ENCODE results near the gene CRYBG1. TPM values are rescaled to one million over a fixed set of nuclear protein-coding genes. Genes with fewer than 3 reads are reported as not detected.
"Not testable (repeated sequence)": the region's sequence is repeated elsewhere in the genome, so short reads cannot be mapped to it uniquely, and the experiment has no call there.

The CRYBG1 gene
- total RNA-seq, 1 donor from 2014 or later: 33.6 TPM

GRCh38 chr6:106513808-106514582 is 153.5 kb downstream of the CRYBG1 start:
- H3K36me3 Mint-ChIP-seq (ENCODE audit: low read depth): peaks cover 6% of the 10 kb centered on the region
- no peak for TF ChIP-seq CTCF (IDR thresholded peaks at IDR 0.05)
- intact Hi-C loops (cut with micrococcal nuclease): loop anchor here (2.0 to 10.0 kb wide), 4 partner anchors 115 to 519 kb away; partner anchors contain the start of genes PRDM1, QRSL1 and RTN4IP1
- H3K27me3 Mint-ChIP-seq: no peaks in the 10 kb centered on the region
- H3K9me3 Mint-ChIP-seq: no peaks in the 10 kb centered on the region
- peak overlapping the region; percentile 97 for H3K4me3 Mint-ChIP-seq
- ChIA-PET POLR2A (interaction anchor here (1.0 to 6.4 kb wide), 10 partner anchors 9 to 331 kb away, joined by 3 to 201 read pairs (median 14); no protein-coding TSS in a partner anchor), CTCF (interaction anchor here (0.9 to 6.5 kb wide), 9 partner anchors 9 to 69 kb away, joined by 4 to 94 read pairs (median 12); no protein-coding TSS in a partner anchor)
- ATAC-seq (ENCODE audit: low read depth): no peak
- H3K4me1 Mint-ChIP-seq: peaks cover 72% of the 10 kb centered on the region
- peak overlapping the region; percentile 94 for H3K27ac Mint-ChIP-seq
- DNase-seq: no peak

- no peak for DNase-seq
- POLR2A ChIA-PET: interaction anchor here (1.0 to 6.4 kb wide), 3 partner anchors 9 to 32 kb away, joined by 3 to 201 read pairs (median 7); no protein-coding TSS in a partner anchor
- Mint-ChIP-seq H3K4me3 (peak overlapping the region; percentile 97), H3K27ac (peak overlapping the region; percentile 35), H3K4me1 (peaks cover 75% of the 10 kb centered on the region), H3K27me3 (no peaks in the 10 kb centered on the region), H3K36me3 (ENCODE audit: low read depth) (peaks cover 6% of the 10 kb centered on the region), H3K9me3 (no peaks in the 10 kb centered on the region)
- TF ChIP-seq CTCF (IDR thresholded peaks at IDR 0.05): no peak
- CTCF ChIA-PET: interaction anchor here (0.9 to 6.5 kb wide), 5 partner anchors 8 to 70 kb away, joined by 4 to 94 read pairs (median 28); no protein-coding TSS in a partner anchor
- intact Hi-C loops (cut with micrococcal nuclease): loop anchor here (5.0 to 10.0 kb wide), 3 partner anchors 177 to 520 kb away; partner anchors contain the start of gene PRDM1
- no peak for ATAC-seq (ENCODE audit: low read depth)
These were observed 154.0 kb downstream of the CRYBG1 start for GRCh38 chr6:106514583-106514885.

- H3K36me3 Mint-ChIP-seq (ENCODE audit: low read depth); CTCF ChIA-PET; H3K4me3 Mint-ChIP-seq; H3K27me3 Mint-ChIP-seq; H3K9me3 Mint-ChIP-seq; ATAC-seq (ENCODE audit: low read depth); DNase-seq; H3K27ac Mint-ChIP-seq: not testable (repeated sequence)
- intact Hi-C loops (cut with micrococcal nuclease): loop anchor here (10.0 kb wide), 1 partner anchor 521 kb away; no protein-coding TSS in a partner anchor
- peaks cover 76% of the 10 kb centered on the region for H3K4me1 Mint-ChIP-seq
- POLR2A ChIA-PET: interaction anchor here (1.1 to 2.2 kb wide), 2 partner anchors 10 to 31 kb away, joined by 3 to 10 read pairs; no protein-coding TSS in a partner anchor
These were observed 155.1 kb downstream of the CRYBG1 start for GRCh38 chr6:106515582-106515981.

GRCh38 chr6:106516616-106517015 is 156.1 kb downstream of the CRYBG1 start:
- Mint-ChIP-seq H3K4me1 (peaks cover 76% of the 10 kb centered on the region), H3K27ac (peak overlapping the region; percentile 73), H3K9me3 (no peaks in the 10 kb centered on the region), H3K36me3 (ENCODE audit: low read depth) (peaks cover 11% of the 10 kb centered on the region), H3K4me3 (peak overlapping the region; percentile 44), H3K27me3 (no peaks in the 10 kb centered on the region)
- intact Hi-C loops (cut with micrococcal nuclease): loop anchor here (10.0 kb wide), 1 partner anchor 522 kb away; no protein-coding TSS in a partner anchor
- TF ChIP-seq CTCF (IDR thresholded peaks at IDR 0.05): no peak
- CTCF ChIA-PET: no interaction called here
- DNase-seq (no peak), ATAC-seq (ENCODE audit: low read depth) (no peak)
- POLR2A ChIA-PET: interaction anchor here (0.6 to 2.2 kb wide), 5 partner anchors 9 to 356 kb away, joined by 3 to 10 read pairs (median 3); no protein-coding TSS in a partner anchor

- no peak for ATAC-seq (ENCODE audit: low read depth)
- ChIA-PET POLR2A (no interaction called here), CTCF (interaction anchor here (0.7 kb wide), 1 partner anchor 29 kb away, joined by 3 read pairs; no protein-coding TSS in a partner anchor)
- DNase-seq: no peak
- no peak overlapping the region for H3K27ac Mint-ChIP-seq
- H3K4me1 Mint-ChIP-seq: peaks cover 87% of the 10 kb centered on the region
- no peak for TF ChIP-seq CTCF (IDR thresholded peaks at IDR 0.05)
- peaks cover 8% of the 10 kb centered on the region for H3K36me3 Mint-ChIP-seq (ENCODE audit: low read depth)
- no peaks in the 10 kb centered on the region for H3K27me3 Mint-ChIP-seq
- no peaks in the 10 kb centered on the region for H3K9me3 Mint-ChIP-seq
- intact Hi-C loops (cut with micrococcal nuclease): loop anchor here (10.0 kb wide), 1 partner anchor 523 kb away; no protein-coding TSS in a partner anchor
- H3K4me3 Mint-ChIP-seq: no peak overlapping the region
These were observed 157.2 kb downstream of the CRYBG1 start for GRCh38 chr6:106517706-106518105.
